KBM-7 (cell line): ENCODE measurements around the gene RNLS.

Experiments used
- DNase-seq: peaks from one replicate; pipeline ENCODE4 v3.0.0-alpha.2; 2015
- in situ Hi-C: fragments of 300-500 bp; cut with MboI; formaldehyde crosslinking; loops from 2 replicates; pipeline ENCODE4 v1.14.3; 2020; ENCODE audit warnings: low sequenced_read_pairs, low pct_unique_long_range_greater_than_20kb, mixed read lengths

RNLS gene

GRCh38 chr10:88555190-88555908 lies 27.8 kb downstream of the RNLS start:
- DNase-seq = no peak
- in situ Hi-C loops = no loop called here

- DNase-seq = peak; percentile 71
These were observed 29.9 kb downstream of the RNLS start for GRCh38 chr10:88553116-88553752.

GRCh38 chr10:88551246-88551645 lies 31.9 kb downstream of the RNLS start:
- DNase-seq = no peak
- in situ Hi-C loops = no loop called here

More at GRCh38 chr10:88553116-88553752, 29.9 kb downstream of the RNLS start:
- in situ Hi-C loops = no loop called here

- no peak for DNase-seq
- in situ Hi-C loops = loop anchor here (25.0 kb wide), 1 partner anchor 684 kb away; the partner anchor contains the start of genes KLLN and PTEN
These were observed 36.6 kb downstream of the RNLS start for GRCh38 chr10:88546497-88546896.

- in situ Hi-C loops = loop anchor here (25.0 kb wide), 1 partner anchor 683 kb away; the partner anchor contains the start of genes KLLN and PTEN
- no peak for DNase-seq
These were observed 37.8 kb downstream of the RNLS start for GRCh38 chr10:88545359-88545758.

GRCh38 chr10:88544140-88544870 lies 38.8 kb downstream of the RNLS start:
- DNase-seq = no peak
- in situ Hi-C loops = loop anchor here (25.0 kb wide), 1 partner anchor 682 kb away; the partner anchor contains the start of genes KLLN and PTEN

- in situ Hi-C loops = loop anchor here (25.0 kb wide), 1 partner anchor 680 kb away; the partner anchor contains the start of genes KLLN and PTEN
- DNase-seq = no peak
These were observed 40.6 kb downstream of the RNLS start for GRCh38 chr10:88542522-88542921.

GRCh38 chr10:88541116-88541626 lies 41.9 kb downstream of the RNLS start:
- no peak for DNase-seq

GRCh38 chr10:88540351-88540750 lies 42.8 kb downstream of the RNLS start:
- in situ Hi-C loops = loop anchor here (25.0 kb wide), 1 partner anchor 678 kb away; the partner anchor contains the start of genes KLLN and PTEN

More at GRCh38 chr10:88541116-88541626, 41.9 kb downstream of the RNLS start:
- in situ Hi-C loops = loop anchor here (25.0 kb wide), 1 partner anchor 679 kb away; the partner anchor contains the start of genes KLLN and PTEN

GRCh38 chr10:88538048-88538447 lies 45.1 kb downstream of the RNLS start:
- DNase-seq = no peak
- in situ Hi-C loops = loop anchor here (25.0 kb wide), 1 partner anchor 676 kb away; the partner anchor contains the start of genes KLLN and PTEN

More at GRCh38 chr10:88540351-88540750, 42.8 kb downstream of the RNLS start:
- DNase-seq = no peak

GRCh38 chr10:88537322-88537721 lies 45.8 kb downstream of the RNLS start:
- no peak for DNase-seq
- in situ Hi-C loops = loop anchor here (25.0 kb wide), 1 partner anchor 675 kb away; the partner anchor contains the start of genes KLLN and PTEN

GRCh38 chr10:88536437-88536836 lies 46.7 kb downstream of the RNLS start:
- DNase-seq = no peak
- in situ Hi-C loops = loop anchor here (25.0 kb wide), 1 partner anchor 674 kb away; the partner anchor contains the start of genes KLLN and PTEN

- in situ Hi-C loops = loop anchor here (25.0 kb wide), 1 partner anchor 672 kb away; the partner anchor contains the start of genes KLLN and PTEN
- no peak for DNase-seq
These were observed 48.9 kb downstream of the RNLS start for GRCh38 chr10:88534072-88534665.

- in situ Hi-C loops = loop anchor here (25.0 kb wide), 1 partner anchor 669 kb away; the partner anchor contains the start of genes KLLN and PTEN
- no peak for DNase-seq
These were observed 51.6 kb downstream of the RNLS start for GRCh38 chr10:88531392-88532052.

- no peak for DNase-seq
- in situ Hi-C loops = loop anchor here (25.0 kb wide), 1 partner anchor 669 kb away; the partner anchor contains the start of genes KLLN and PTEN
These were observed 52.3 kb downstream of the RNLS start for GRCh38 chr10:88530629-88531391.

- no peak for DNase-seq
- in situ Hi-C loops = loop anchor here (25.0 kb wide), 1 partner anchor 668 kb away; the partner anchor contains the start of genes KLLN and PTEN
These were observed 53.0 kb downstream of the RNLS start for GRCh38 chr10:88530093-88530492.
